ENCODE results near the gene SLC17A3.
A peak's percentile ranks its signal among the peaks of the same experiment; 100 is the strongest.

Gene SLC17A3

DNA sequence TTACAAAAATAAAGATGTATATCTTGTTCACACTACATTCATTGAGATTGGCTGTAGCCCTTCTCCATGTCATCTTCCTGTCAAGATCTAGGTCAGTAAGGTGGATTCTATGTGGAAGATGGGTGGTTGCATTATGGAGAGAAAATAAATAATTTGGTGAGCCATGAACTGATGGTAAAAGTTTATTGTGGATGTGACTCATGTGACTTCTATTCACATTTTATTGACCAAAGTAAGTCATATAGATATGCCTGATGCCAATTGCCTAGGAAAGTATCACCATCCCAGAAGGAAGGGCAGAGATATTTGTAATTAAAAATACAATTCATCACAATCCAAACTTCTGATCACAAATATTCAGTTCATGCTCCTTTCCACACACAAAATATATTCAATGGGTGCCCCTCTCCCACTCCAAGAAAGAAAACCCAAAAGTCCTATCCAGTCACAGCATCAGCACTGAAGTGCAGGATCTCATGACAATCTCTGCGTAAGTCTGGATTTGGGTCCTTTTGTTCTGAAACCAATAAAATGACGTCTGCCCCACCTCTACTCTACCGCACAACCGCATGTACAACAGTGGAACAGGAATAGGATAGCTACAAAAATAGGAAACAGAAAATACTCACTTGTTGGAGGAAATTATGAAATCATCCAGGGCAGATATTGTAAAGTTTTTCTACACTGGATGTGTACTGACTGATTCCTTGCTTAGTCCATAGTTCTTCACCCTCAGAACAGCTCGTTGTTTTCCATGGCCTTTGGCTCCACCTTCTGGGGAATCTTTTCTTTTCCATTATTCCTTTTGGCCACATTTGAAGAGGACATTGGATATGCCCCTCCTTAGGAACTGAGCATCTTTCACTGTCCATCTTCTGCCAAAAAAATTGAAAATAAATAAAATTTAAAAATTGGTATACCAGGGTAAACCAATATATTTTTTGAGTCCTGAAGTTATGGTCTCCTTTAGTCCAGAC is 16.1 kb upstream of the SLC17A3 start:
- DNase-seq: no peak

DNA sequence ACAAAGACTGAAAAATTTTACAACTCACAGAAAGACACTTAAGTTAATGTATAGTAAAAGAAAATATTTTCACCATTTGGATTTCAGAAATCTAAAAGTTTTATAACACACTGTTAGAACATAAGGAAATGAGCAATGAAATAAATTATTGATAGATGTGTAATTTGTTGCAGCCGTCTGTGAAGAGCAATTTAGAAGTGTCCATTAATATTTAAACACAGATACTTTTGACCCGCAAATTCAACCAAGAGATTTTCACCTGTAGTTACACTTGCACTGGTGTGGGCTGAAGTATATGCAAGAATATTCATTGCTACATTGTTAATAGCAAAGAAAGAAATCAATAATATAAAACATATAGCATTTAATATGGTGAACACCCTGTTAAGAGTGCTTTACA is 14.6 kb upstream of the SLC17A3 start:
- no peak for DNase-seq

DNA sequence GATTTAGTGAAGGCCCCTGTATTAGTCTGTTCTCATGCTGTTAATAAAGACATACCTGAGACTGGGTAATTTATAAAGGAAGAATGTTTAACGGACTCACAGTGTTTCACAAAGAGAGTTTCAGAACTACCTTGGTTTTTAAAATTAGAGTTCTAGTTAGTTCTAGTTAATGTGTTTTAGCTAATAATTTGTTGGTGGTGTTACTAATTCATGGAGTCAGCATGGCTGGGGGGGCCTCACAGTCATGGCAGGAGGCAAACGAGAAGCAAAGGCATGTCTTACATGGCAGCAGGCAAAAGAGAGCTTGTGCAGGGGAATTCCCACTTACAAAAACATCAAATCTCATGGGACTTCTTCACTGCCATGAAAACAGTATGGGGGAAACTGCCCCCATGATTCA is 12.0 kb upstream of the SLC17A3 start:
- no peak for DNase-seq

DNA sequence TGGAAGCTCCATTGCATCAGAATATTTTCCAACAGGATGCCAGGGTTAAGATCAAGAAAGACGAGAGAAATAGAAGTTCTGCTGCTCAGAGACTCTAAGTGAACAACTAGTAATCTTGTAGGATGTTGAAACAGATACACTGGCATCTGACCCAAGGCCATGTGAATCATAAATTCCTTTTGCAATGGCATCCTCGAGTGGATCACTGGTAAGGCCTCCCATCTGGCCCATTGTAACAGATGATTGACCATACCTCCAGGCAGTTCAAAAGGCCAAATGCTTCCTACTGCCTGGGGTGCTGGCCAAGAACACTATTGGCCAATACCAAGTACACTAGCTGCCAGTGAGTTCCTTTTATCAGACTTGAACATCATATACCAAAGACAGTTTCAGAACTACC is 9.9 kb upstream of the SLC17A3 start:
- no peak for DNase-seq

DNA sequence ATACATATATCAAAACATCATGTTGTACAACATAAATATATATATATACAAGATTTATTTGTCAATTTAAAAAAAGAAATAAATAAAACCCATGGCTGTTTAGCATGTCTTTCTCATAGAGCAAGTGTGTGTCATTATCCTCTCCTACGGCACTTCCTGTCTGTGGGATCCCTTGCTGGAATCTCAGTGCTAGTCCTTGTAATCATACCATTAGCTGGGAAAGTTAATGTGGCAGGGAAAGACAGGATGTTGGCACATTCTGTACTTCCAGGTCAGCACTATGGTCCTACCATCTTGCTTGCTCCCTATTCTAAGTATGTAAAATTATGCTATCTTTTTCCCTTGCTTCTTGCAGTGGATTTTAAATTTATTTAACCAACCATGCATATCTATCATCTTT is 9.5 kb upstream of the SLC17A3 start:
- no peak for DNase-seq

DNA sequence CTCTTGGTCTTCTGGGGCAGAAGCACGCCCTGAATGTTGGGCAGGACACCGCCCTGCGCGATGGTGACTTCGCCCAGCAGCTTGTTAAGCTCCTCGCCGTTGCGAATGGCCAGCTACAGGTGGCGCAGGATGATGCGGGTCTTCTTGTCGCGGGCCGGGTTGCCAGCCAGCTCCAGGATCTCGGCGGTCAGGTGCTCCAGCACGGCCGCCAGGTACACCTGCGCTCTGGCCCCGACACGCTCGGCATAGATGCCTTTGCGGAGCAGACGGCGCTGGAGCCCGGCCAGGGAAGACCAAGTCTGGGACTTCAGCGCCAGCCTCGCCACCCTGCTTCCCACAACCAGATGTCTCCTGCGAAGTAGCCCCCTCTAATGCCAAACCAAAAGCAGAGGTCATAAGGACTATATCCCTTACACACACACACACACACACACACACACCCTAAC is 8.0 kb upstream of the SLC17A3 start:
- DNase-seq: peak; percentile 13

DNA sequence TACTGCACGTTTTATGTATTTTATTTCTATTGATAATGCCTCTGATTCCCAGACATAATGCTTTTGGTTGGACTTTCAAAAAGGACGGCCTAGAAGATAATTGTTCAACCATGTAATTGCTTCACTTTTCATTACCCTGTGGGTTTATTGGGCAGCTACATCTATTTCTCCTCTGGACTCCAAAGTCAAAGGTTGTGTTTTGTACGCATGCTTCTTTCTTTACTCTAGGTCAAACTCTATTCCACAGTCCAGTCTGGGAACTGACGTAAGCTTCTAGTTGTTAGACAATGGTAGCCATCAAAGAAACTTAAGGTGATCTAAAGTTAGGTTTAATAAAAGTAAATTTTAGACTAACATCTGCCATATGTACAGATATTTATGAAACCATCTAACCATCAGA is 6.6 kb upstream of the SLC17A3 start:
- DNase-seq: no peak

DNA sequence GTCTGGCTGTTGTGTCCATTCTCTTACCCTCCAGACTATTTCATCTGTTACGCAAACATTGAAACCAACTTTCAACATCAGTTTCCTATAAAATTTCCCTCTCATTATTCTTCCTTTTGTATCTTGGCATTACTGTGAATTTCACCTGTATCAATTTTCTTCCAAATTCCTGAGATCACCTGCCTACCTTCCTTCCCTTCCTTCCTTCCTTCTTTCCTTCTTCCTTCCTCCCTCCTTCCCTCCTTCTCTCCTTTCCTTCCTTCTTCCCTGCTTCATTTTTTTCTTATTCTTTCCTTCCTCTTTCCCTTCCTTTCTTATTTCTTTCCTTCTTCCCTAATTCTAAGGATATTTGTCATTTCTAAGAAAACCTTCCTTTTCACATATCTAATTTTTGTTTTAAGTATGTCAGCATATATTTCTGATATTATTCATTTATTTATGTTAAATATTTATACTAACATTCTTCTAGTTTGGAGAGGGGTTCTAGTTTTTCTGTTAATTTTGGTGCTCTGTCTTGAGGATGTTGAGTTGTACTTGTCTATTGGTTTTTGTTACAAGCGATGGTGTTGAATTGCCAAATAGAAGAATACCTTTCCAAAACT is 4.8 kb upstream of the SLC17A3 start:
- no peak for DNase-seq

DNA sequence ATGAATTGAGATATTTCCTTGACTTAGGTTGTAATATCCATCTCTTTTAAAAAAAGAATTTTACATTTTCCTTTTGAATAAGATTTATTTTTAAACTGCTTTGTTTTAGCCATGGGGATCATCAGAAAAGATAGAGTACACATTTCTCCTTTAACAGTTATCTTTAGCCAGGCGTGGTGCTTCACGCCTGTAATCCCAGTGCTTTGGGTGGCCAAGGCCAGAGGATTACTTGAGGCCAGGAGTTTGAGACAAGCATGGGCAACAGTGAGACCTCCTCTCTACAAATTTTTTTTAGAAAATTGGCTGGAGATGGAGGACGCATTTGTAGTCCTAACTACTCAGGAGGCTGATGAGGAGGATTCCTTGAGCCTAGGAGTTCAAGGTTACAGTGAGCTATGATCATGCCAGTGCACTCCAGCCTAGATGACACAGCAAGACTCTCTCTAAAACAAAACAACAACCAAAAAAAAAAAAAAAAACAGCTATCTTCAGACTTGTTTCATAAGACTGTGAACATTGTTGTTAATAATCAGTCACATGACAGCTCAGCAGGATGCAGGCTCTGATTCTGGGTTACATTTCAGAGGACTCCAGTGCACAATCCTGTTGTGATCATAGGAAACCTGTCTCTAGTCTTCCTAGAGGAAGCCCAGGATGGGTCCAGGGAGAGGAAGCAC is 2.0 kb upstream of the SLC17A3 start:
- no peak for DNase-seq

DNA sequence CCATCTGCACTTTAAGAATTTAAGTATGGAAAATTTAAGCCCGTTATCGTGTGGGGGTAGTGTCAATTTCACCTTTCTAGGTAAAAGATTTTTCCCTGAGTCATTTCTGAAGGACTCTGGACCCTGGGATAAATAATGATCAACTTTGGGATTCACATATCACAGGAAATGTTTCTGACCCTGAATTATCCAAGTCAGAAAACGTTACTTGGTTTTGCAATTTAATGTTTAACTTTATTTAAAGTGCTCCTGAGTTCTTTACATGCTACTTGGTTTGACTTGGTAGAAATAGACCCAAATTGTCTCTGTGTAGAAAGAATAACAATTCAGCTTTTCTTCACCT is 1.5 kb upstream of the SLC17A3 start:
- no peak for DNase-seq

DNA sequence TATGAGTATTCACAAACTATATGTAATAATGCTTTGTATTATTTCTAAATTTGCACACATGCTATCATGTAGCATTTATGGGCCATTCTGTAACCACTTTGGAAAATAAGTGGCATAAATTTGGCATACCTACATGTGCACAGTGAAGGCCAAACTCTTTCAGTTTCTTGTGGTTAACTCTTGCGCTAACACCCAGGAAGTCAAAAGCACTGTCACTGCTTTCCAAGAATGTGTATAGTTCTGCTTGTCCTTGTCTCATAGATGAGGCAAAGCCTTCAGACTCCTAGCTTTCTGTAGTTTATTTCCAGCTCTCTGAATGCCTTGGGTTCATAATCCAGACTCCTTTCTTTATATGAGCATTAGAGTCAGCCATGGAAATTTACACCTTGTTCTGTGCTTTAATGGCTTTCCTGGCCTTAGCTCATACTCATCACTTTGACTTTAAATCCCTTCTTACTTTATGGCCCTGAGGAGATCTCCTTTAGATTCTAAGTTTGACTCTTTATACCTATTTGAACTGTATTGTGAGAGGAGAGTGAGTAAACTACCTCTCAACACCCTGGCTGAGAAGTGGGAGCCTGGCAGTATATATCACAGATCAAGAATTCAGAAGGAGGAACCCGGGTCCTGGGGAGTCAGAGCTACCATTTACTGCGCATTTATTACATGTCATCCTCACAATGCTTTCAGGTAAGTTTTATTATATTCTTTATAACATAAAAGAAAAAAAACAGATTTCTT is 949 bp upstream of the SLC17A3 start:
- DNase-seq: no peak

DNA sequence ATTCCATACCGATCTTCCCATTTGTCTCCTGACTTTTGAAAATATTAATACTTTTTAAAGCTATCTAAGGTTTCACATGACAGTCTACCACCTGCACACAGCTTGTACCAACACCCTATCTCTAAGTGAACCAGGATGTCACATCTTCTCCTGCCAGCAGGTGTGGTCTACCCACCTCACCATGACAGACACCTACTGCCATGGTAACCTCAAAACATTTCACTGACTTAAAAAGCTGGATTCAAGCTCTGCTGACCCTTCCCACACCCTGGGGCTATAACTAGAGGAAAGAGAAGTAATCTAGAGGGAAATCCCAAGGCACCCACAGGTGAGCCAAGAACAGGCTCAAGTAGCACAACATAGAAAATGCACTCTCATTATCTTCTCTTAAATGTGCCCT is 1.2 kb downstream of the SLC17A3 start:
- DNase-seq: no peak

DNA sequence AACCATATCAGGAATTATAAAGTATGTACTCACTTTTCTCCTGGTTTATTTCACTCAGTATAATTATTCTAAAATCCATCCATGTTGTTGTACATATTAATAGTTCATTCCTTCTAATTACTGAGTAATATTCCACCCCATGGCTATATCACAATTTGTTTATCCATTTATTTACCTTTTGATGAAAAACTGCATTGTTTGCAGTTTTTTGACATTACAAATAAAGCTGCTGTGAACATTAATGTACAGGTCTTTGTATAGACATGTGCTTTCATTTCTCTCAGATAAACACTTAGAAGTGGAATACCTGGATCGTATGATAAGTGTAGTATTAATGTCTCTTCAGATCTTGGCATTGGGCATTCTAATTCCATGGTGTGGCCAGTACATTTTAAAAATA is 4.2 kb downstream of the SLC17A3 start:
- DNase-seq: no peak

DNA sequence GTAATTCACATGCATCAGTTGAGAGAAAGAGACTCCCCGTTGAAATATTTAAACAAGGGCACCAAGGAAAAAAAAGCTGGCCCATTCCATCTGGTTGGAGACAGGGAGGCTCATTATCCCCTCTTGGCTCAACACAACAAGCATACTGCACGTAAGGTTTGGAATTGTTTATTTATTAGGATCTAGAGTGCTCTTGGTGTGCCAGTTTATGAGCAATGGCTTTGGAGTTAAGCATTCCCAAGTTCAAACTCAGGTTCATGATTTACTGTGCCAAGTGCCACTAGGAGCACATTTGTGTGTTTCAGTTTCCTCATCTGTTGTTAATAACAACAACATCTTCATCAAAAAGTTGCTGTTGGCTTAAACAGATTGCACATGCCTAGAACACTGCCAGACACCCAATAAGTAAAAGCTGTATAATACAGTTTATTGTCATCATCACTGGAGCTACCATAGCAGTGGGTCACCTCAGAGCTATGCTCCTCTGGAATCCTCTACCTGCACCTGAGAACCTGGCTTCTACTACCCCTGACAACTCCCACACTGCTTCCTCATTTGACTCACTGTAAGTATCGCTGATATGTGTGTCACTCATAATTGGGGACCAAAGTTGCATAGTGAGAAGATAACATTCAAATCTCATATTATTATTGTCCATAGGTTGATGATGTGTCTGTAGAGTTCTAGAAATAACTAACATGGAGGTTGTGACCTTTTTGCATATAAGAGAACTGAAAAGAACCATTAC is 5.4 kb downstream of the SLC17A3 start:
- DNase-seq: no peak

DNA sequence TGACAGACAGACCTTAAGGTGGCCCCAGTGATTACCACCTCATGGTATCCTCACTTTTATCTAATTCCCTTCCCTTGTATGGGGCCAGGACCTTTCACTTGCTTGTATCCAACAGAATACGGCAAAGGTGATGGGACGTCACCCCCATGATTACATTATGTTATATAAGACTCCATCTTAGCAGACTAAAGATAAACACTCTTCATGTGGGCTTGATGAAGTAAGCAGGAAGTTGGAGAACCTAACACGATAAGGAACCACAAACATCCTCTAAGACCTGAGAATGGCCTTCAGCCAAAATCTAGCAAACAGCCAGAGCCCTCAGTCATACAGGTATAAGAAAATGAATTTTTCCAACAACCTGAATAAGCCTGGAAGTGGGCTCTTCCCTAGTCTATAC is 8.0 kb downstream of the SLC17A3 start:
- no peak for DNase-seq

DNA sequence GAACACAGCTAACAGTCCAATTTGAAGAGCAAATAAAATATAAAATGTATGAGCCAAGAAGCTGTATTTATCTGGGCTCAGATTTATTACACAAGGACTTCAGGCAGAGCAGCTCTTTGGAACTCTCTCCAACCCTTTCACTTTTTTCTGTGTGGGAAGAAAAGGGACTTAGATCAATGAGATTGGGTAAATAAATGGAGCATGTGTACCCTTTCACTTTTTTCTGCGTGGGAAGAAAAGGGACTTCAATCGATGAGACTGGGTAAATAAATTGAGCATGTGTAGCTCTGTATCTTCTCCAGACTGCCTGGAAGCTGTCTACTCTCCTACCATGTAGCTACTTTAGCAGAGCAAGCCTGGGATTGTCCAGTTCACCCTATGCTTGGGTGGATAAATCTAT is 10.7 kb downstream of the SLC17A3 start:
- DNase-seq: no peak

DNA sequence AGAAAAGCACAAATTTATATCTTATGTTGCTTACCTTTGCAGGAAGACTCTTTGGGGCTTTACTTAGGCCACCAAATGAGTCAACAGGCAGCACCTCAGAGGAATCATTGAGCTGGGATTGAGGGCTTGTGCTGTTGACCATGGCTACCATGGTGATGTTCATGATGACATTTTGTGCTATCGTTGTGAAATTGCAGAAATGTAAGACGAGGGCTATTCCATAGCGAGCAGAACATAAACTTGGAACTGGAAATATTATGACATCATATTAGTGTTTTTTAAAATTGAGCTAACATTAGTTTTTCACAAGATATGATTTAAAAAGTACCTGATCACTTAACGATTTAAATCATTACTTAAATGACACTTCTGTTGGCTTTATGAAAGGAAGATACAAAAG is 11.8 kb downstream of the SLC17A3 start:
- DNase-seq: no peak

DNA sequence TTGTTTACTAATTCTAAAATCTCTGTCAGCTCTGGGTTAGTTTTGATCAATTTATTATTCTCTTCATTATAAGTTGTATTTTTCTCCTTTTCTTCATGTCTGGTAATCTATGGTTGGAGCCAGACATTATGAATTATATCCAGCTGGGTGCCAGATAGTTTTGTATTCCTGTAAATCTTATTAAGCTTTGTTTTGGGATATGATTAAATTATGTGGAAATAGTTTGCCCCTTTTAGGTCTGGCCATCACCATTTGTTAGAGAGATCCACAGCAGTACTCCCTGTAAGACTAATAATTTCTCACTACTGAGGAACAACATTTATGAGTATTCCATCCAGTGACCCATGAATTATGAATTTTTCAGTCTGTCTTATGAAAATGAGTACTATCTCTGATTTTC is 21.3 kb downstream of the SLC17A3 start:
- no peak for DNase-seq

DNA sequence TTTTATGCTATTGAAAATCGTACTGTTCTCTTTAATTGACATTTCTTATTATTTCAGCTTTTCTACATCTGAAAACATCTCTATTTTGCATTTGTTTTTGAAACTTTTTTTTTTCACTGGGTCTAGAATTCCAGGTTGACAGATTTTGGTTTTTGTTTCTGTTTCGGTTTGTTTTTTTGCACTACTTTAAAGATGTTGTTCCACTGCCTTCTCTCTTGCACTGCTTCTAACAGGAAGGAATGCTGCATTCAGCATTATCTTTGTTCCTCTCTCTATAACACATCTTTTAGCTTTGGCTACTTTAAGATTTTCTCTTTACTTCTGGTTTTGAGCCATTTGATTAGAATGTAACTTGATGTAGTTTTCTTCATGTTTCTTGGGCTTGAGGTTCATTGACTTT is 22.1 kb downstream of the SLC17A3 start:
- DNase-seq: no peak

DNA sequence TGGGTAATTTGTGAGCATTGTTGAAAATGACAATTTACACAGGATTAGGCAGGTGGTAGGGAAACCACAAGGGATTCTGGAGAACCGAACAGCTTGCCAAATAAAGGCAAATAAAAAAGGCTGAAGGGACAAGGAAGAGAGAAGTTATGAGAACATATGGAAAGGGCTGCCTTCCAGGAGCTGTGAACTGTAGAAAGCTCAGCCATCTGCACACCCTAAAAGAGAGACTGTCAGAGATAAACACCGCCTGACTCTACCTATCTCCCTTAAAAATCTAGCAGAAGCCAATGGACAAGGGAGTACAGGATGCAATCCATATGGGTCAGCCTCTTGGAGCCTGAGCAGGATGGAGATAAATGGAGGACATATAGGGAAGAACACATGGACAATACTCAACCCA is 29.5 kb downstream of the SLC17A3 start:
- no peak for DNase-seq

DNA sequence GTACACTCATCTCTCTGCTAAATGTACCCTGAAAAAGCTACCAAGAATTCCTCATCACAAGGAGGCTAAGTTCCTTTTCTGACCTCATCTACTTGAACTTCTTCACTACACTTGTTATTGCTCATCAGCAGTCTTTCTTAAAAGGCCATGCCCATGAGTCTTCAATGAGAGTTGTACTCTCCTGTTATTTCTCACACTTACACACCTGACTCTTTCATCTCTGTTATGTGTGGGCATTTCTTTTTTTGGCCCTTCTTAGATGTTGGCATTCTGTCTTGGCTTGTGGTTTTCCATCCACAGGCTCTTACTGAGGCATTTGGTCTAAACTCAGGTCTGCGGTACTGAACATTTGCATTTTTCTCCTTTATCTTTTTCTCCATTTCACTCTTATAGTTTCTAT is 31.5 kb downstream of the SLC17A3 start:
- DNase-seq: no peak

DNA sequence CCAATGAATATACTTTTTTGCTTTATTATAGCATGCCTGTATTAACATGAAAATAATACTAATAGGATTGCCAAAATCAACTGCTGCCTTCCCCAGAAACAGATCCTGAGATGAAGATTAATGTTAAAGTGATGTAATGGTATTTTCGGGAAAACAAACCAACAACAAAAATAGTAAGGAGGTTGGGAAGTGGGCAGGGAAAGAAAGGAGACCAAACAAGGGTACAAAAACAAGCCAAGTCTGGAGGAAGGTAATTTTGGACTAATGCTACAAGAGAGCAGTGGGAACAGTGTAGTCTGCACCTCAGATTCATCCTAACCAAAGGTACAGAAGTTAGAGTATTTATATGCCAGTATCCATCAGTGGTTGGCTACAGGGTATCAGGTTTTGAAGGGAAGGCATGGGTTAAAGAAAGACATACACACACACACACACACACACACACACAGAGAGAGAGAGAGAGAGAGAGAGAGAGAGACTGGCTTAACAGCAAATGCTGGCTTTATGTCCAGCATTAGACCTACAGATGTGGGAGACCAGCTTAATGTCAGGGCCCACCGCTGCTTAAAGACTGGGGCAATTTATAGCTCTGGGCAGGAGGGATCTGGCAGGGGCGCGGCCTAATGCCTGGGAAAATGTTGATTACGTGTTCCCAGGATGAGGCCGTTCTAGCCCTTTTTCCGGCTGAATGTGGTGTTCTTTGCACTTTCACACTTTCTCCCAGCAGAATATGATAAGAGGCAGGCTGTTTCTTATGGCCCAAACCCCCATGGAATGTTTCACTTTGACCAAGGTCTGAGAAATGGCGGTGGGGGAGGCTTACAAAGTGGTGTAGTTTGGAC is 38.4 kb downstream of the SLC17A3 start:
- no peak for DNase-seq
